Heart left ventricle (tissue), 13 donors: ENCODE data around the gene XPR1.

Experiments used
- POLR2A ChIP-seq, 2 donors: fragments of 450-650 bp; IDR thresholded peaks; one replicate each; pipeline ENCODE4 v1.6.1; 2017; ENCODE audit warnings: antibody characterized with exemption in 2 of 2, mild to moderate bottlenecking in 2 of 2, moderate library complexity in 2 of 2
- TF ChIP-seq, protein P1 (sequence below), 12 donors: fragments of 200-600 bp; sonication (generic) in 4 of 12; IDR thresholded peaks; one replicate each; pipeline versions ENCODE4 v1.5.0 to v1.8.0; 2018 to 2022; ENCODE audit warnings: antibody characterized with exemption in 12 of 12, mild to moderate bottlenecking in 5 of 12
- donor health status: ischemic (EF 13 %, LVEDD 7.1; RV severe dilation, severe dysfunction).
- donor health status: DM: no; HTN: yes; CAD: no.
- donor health status: DM: no; HTN: no; CAD: no.
- donor health status: ischemic (EF 25% LVEDD 6.9; RV normal size, moderate dysfunction).
- donor health status: ischemic (EF 25% LVEDD 5.7; RV mildly dilated, moderate dysfunction).
- donor health status: ischemic (EF 35%, LVEDD 5.7; RV mildly dilated, moderate dysfunction).
- donor health status: nonischemic (EF 11% LVEDD 7.7; RV severe dilation, severe dysfunction).
- donor health status: DM: yes; HTN: yes; CAD: no.
- donor health status: PGD.
- donor health status: ischemic (EF 29% LVEDD 5.4; RV normal size, mild dysfunction).
- donor health status: nonischemic (EF 23%, LVEDD 6.1; RV moderate dilation, normal function).

DNA sequence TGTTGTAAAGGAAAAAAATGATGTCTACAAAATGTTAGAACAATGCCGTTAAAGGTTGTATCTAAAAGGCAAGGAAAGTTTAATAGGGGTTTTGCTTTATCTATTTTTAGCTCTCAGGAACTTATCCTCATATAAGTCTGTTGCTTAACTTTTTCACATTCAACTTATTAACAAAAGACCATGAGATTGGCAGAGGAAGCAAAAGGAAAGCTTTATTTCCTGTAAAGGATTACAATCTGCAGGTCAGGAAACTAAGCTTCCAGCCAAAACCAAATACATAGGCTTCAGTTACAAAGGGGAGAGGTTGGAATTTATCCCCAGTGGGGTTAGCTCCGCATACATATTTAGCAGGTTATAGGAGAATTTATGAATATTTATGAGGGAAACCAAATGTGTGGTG is 222.2 kb downstream of the XPR1 start:
- no peak for TF ChIP-seq POLR2A (IDR thresholded peaks at IDR 0.05)
- TF ChIP-seq, protein P1, sequence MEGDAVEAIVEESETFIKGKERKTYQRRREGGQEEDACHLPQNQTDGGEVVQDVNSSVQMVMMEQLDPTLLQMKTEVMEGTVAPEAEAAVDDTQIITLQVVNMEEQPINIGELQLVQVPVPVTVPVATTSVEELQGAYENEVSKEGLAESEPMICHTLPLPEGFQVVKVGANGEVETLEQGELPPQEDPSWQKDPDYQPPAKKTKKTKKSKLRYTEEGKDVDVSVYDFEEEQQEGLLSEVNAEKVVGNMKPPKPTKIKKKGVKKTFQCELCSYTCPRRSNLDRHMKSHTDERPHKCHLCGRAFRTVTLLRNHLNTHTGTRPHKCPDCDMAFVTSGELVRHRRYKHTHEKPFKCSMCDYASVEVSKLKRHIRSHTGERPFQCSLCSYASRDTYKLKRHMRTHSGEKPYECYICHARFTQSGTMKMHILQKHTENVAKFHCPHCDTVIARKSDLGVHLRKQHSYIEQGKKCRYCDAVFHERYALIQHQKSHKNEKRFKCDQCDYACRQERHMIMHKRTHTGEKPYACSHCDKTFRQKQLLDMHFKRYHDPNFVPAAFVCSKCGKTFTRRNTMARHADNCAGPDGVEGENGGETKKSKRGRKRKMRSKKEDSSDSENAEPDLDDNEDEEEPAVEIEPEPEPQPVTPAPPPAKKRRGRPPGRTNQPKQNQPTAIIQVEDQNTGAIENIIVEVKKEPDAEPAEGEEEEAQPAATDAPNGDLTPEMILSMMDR (IDR thresholded peaks at IDR 0.05) = no peak
